DMS53 treated with DMSO at 0.1 percent for 48 hours (cell line): Measurements from ENCODE around the gene SLC18B1.
A peak's percentile ranks its signal among the peaks of the same experiment; 100 is the strongest.

Source experiments
- DNase-seq: peaks from one replicate; lab custom pipeline; 2025; ENCODE audit not compliant: unreplicated experiment; lab: John Stamatoyannopoulos, UW

SLC18B1 gene

DNA sequence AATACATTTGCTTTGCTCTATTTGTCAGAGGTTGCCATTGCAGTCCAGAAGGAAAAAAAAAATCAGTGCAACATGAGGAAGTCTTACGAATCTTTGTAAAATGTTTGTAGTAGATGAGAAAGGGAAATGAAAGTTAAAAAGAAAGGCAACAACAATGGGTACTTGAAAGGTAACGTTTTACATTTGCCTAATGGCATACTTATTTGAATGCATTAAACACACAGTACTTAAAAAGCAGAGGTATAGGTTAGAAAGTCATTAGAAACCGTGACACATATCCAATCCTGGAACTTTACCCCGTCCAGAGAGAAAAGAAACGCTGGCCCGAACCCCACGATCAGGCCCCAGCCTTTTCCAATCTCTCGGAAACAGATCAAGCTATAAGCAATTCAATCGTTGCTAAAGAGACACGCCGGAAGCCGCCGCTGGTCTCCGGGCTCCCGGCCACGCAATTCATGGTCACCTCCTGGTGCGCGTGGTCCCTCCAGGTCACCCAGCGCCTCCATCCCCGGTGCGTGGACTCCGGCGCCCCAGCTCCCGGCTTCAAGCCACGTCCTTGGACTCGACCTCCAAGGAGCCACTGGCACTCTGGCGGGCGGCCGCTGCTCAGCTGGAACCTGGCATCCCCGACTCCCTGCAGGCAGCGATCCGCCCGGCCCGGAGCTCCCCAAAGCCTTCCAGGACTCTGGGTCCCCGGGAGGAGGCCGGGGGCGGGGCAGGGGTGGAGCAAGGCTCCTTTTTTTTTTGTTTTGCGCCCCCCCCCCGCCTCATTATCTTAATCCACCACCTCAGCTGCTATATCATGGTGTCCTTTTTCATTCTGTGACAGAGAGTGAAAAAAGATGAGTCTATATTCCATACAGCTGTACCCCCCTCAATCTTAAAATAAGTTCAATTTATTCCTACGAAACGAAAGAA lies at the start of gene SLC18B1:
TSS of gene SLC18B1 (minus strand) at position 687 of the 918 bp plus-strand sequence. CDS start at position 506, 181 bp downstream.
- peak; percentile 6 for DNase-seq

DNA sequence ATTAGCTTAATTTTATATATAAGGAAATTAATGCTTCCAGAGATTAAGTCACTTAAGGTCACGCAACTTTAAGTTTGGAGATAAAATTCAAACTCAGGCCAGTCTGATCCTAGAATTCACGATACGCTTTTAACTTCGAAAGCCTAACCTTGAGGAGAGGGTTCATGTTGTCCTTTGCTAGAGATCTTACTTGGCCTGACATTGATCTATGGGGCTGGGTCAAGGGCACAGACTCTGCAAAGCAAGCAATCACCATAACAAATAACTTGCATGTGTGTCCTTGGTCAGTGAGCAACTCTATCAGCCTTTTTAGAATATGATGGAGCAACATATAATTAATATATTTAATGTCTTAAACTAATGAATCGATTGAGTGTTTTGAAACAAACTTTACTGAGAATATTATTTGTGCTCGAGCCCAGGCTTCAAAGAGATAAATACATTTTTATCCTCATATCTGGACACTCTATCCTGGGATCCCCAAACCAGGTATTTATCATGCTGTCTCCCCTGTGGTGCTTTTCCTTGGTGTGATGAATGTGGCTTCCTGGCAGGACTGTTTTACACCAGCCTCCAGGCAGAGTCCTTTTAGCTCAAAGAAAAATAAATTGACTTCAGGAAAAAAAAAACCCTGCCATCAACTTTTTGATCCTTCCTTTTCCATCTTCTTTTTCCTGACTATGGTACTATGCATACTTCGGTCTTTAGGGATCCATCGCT lies 45.0 kb upstream of the SLC18B1 start:
- DNase-seq = no peak

GRCh38 chr6:132841966-132842365 lies 43.5 kb upstream of the SLC18B1 start:
- no peak for DNase-seq

DNA sequence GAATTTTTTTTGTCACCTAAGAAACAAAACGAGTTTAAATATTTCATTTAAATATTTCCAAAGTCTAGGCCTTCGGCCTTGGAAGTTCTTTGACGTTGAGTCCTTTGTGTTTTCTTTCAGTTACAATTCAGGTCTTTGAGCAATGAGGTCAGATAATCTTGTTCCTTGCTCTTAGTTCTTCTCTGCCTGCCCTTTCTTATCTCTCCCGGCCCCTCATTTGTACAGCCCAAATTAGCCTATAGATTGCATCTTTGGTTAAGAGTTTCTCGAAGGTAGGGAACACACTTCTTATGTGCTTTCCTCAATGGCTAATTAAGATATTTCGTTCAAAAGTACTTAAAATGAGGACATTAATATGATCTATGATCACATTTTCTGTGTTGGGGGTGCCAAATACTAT lies 34.5 kb upstream of the SLC18B1 start:
- DNase-seq = no peak

- DNase-seq = peak; percentile 67
These were observed 31.9 kb upstream of the SLC18B1 start for GRCh38 chr6:132830334-132830751.

DNA sequence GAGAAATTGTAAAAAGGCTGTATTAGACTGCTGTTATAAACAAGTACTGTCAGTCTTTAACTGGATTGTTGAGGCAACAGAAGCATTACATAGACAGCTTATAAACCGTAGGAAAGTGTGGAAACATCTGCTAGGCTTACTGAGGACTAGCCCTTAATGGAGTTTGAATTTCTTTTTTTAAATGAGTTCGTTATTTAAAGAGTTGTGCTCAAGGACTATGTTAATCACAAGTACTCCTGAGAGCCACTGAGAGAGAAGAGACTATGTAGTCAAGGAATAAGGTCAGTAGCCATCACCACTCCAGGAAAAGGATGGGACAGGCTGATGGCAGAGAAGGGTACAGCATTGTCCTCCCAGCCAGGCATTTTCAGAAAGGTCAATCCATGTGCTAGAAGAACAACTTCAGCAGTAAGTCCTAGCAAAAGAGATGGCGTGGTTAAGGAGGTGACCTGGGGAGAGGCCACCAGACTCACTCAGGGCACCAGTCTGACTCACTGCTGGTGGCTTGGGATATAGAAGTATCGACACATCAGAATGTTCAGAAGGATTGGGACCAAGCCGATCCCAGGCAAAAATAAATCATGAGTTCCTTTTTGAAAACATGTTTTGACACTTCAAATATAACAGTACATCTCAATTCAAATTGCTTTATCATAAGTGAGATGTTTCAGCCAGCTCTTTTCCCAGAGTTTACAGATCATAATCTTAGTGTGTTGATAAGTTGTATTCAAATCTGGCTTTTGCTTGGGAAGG lies 22.4 kb upstream of the SLC18B1 start:
- DNase-seq = no peak

GRCh38 chr6:132819405-132820161 lies 21.1 kb upstream of the SLC18B1 start:
- DNase-seq = no peak

- DNase-seq = no peak
These were observed 20.2 kb upstream of the SLC18B1 start for GRCh38 chr6:132818404-132819359.

DNA sequence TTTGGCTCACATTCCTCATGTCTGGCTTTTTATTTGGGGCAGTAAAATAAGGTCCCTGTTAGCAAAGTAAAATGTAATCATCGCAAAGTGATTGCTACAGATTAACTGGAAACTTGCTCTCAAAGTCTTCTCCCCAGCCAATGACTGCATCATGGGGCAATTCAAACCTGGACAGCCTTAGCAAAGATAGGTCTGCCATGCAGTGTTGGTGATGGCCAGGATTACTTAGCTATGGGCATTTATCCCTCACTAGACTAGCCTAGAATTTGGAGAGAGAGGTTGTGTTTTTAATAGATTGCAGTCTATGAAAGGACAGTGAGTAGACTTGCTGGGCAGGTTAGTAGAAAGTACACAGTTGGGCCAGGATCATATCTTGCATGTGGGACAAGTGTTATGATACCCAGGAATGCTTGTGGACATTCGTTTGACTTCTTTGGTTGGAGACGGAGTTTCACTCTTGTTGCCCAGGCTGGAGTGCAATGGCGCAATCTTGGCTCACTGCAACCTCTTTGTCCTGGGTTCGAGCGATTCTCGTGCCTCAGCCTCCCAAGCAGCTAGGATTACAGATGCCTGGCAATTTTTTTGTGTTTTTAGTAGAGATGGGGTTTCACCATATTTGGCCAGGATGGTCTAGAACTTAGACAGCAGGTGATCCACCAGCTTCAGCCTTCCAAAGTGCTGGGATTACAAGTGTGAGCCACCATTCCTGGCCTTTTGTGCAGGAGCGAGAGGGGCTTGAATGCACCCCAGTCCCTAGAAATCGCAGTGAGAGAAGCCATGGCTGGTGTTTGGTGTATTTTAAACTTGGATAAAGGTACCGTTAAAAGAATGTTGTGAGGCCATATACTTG lies 19.3 kb upstream of the SLC18B1 start:
- no peak for DNase-seq

- no peak for DNase-seq
These were observed 18.2 kb upstream of the SLC18B1 start for GRCh38 chr6:132816660-132817059.

DNA sequence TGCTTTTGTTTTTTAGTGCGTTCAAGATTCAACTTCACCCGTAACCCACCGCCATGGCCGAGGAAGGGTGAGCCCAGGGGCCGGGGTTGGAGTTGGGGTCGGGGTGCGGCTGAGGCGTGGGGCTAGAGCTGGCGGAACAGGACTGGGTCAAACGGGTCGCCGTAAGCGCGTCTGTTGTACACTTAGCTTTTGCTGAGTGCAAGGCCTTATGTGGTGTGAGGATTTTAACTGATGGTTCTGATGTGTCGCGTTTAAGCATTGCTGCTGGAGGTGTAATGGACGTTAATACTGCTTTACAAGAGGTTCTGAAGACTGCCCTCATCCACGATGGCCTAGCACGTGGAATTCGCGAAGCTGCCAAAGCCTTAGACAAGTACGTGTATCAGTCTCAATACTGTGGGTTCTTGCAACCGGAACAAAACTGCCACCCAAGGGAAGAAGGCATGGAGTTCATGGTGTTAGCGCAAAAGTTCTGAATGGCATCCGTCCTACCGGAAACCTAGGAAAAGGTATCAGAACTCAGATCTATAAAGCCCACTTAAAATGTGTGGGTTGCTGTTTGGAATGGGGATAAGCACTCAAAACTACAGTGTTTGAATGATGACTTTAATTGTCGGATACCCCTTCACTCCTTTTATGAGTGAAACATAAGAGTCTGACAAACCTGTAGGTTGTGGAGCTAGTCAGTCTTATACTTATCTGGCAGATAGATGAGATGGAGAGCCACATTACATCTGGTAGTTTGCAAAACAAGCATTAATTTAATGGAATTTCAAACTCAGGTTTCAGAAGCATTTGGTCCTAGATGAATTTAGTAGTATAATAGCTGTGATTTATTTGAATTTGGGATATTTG lies 16.5 kb upstream of the SLC18B1 start:
- DNase-seq = no peak

- peak; percentile 56 for DNase-seq
These were observed 14.9 kb upstream of the SLC18B1 start for GRCh38 chr6:132813173-132813856.

- DNase-seq = no peak
These were observed 14.3 kb upstream of the SLC18B1 start for GRCh38 chr6:132812756-132813172.

DNA sequence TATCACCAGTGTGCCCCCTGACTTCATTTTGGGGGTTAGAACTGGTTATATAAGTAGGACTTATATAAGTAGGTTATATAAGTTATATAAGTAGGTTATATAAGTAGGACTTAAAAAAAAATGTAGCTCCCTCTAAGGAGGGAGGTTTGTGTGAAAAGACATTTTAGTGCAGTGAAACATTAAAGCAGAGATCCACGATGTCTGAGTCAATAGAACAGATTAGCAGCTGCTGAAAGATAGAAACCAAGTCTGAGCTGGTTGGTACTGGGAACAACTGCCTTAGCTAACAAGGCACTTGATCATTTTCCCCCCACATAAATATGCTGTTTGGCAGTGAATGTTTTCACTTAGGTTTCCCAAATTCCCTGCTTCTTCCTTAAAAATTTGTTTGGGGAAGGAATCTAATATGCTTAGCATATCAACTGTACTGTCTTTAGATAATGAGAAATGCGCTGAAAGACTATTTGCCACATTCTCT lies 13.9 kb upstream of the SLC18B1 start:
- peak; percentile 18 for DNase-seq

GRCh38 chr6:132811276-132811675 lies 12.8 kb upstream of the SLC18B1 start:
- DNase-seq = no peak

DNA sequence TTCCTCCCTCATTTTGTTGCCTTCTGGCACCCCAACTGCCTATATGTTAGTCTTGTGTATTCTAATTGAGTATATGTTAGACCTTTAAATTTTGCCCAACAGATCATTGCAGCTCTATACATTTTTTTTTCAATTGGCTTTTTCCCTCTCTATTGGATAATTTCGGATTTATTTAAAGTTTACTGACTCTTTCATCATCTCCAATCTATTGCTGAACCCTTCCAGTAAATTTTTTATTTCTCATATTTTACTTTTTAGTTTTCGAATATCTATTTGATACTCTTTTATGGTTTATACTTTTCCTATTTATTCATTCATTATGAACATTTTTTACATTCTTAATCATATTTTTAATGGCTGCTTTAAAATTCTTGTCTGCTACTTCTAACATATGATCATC lies 7.1 kb upstream of the SLC18B1 start:
- no peak for DNase-seq

DNA sequence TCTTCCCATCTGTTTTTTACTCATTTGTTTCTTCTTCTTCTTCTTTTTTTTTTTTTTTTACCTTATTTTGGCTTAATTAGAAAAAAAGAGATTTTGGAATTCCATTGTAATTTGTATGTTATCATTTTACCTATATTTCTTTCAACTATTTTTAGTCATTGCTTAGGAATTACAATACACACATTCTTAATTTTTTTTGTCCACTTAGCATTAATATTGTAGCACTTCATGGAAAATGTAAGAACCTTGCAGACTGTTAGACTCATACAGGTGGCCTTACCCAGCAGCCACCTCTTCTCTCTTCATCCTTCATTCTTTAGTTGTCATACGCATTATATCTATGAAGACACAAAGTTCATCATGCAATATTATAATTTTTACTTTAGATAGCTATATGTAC lies 5.8 kb upstream of the SLC18B1 start:
- DNase-seq = no peak
